Thoracic aorta (tissue), 2 donors: ENCODE data around the gene NDUFA13. TPM values are rescaled to one million over a fixed set of nuclear protein-coding genes. Genes with fewer than 3 reads are reported as not detected.

ENCODE experiments used
- ATAC-seq: fragments of 150-250 bp; one replicate; pipeline ENCODE4 v1.8.0; 2017; ENCODE audit warnings: low read depth; ENCODE audit not compliant: insufficient number of reproducible peaks, low FRiP score
- DNase-seq: peaks from one replicate; pipeline ENCODE4 v3.0.0-alpha.2; 2020; ENCODE audit warnings: low spot score
- H3K27ac ChIP-seq, 2 donors: fragments of 200-600 bp; sonication (generic); 1 replicate in 1 of 2; 2 replicates in 1 of 2; pipeline ENCODE4 v1.5.1; 2016; ENCODE audit warnings: mild to moderate bottlenecking in 2 of 2, moderate library complexity in 2 of 2
- H3K27me3 ChIP-seq: fragments of 200-600 bp; sonication (generic); replicated peaks from 2 replicates; pipeline ENCODE4 v1.6.0; 2016; ENCODE audit warnings: mild to moderate bottlenecking; ENCODE audit not compliant: insufficient read depth
- H3K36me3 ChIP-seq: fragments of 200-600 bp; sonication (generic); one replicate; pipeline ENCODE4 v1.5.1; 2016
- H3K4me1 ChIP-seq, 2 donors: fragments of 200-600 bp; sonication (generic); 1 replicate in 1 of 2; 2 replicates in 1 of 2; pipeline versions ENCODE4 v1.5.1 to v1.6.0; 2016; ENCODE audit warnings: low read depth in 2 of 2, mild to moderate bottlenecking in 1 of 2; ENCODE audit not compliant: control insufficient read depth in 1 of 2
- H3K4me3 ChIP-seq: fragments of 200-600 bp; sonication (generic); 2 replicates; pipeline ENCODE4 v1.5.1; 2016; ENCODE audit warnings: mild to moderate bottlenecking
- H3K9me3 ChIP-seq: fragments of 200-600 bp; sonication (generic); 2 replicates; pipeline ENCODE4 v1.5.1; 2016
- total RNA-seq, 2 donors: library from RNA; depleted of rRNA; stranded (reverse); fragments of >200 nt; gene quantifications; one replicate each; pipeline versions ENCODE4 v1.1.0 to v1.2.3, GENCODE V29; 2016
- TF ChIP-seq, protein P1 (sequence below): fragments of 200-600 bp; sonication (generic); IDR thresholded peaks from one replicate; pipeline ENCODE4 v1.5.1; 2019; ENCODE audit warnings: antibody characterized with exemption

The NDUFA13 gene
- total RNA-seq, 2 donors from 2014 or later: 15.5 to 60.8 TPM

DNA sequence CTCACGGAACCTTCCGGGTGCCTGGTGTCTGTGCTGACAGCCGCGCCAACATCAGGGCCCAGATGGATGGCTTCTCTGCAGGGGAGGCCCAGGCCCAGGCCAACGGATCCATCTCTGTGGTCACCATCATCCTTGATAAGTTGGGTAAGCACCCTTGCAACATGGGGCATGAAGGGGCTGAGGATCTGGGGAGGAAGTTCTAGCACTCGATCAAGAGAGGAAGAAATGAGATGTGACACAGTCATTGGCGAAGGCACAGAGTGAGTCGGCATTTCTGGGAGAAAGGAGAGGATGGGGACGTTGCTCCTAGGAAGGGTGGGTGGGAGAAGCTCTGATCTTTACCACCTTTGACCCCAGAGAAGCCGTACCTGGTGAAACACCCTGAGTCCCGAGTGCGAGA, 26.5 kb downstream of the NDUFA13 start:
- TF ChIP-seq, protein P1, sequence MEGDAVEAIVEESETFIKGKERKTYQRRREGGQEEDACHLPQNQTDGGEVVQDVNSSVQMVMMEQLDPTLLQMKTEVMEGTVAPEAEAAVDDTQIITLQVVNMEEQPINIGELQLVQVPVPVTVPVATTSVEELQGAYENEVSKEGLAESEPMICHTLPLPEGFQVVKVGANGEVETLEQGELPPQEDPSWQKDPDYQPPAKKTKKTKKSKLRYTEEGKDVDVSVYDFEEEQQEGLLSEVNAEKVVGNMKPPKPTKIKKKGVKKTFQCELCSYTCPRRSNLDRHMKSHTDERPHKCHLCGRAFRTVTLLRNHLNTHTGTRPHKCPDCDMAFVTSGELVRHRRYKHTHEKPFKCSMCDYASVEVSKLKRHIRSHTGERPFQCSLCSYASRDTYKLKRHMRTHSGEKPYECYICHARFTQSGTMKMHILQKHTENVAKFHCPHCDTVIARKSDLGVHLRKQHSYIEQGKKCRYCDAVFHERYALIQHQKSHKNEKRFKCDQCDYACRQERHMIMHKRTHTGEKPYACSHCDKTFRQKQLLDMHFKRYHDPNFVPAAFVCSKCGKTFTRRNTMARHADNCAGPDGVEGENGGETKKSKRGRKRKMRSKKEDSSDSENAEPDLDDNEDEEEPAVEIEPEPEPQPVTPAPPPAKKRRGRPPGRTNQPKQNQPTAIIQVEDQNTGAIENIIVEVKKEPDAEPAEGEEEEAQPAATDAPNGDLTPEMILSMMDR: no peak
- Histone ChIP-seq H3K4me1 (peaks cover 4 to 29% of the 10 kb centered on the region in 2 donors), H3K27me3 (no peaks in the 10 kb centered on the region), H3K27ac (no peak overlapping the region), H3K9me3 (no peaks in the 10 kb centered on the region), H3K4me3 (no peak overlapping the region), H3K36me3 (no peaks in the 10 kb centered on the region)
- DNase-seq: no peak
- ATAC-seq: no peak

DNA sequence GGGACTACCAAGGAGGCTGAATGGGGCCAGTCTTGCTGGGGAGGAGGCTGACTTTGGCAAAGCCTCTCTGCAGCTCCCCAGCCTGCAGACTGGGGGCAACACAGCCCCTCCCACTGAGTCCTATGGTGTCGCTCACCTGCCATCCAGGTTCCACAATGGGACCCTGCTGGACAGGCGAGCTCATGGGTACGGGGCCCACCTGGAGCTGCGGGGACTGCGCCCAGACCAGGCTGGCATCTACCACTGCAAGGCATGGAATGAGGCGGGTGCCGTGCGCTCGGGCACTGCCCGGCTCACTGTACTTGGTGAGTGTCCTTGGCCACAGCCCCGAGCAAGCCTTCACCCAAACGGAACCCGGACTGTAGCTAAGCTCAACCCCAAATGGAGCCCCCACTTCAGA, 27.1 kb downstream of the NDUFA13 start:
- no peak for DNase-seq
- Histone ChIP-seq H3K9me3 (no peaks in the 10 kb centered on the region), H3K27ac (no peak overlapping the region), H3K4me1 (peaks cover 3 to 23% of the 10 kb centered on the region in 2 donors), H3K36me3 (no peaks in the 10 kb centered on the region), H3K27me3 (no peaks in the 10 kb centered on the region), H3K4me3 (no peak overlapping the region)
- ATAC-seq: no peak
- TF ChIP-seq, protein P1: no peak

DNA sequence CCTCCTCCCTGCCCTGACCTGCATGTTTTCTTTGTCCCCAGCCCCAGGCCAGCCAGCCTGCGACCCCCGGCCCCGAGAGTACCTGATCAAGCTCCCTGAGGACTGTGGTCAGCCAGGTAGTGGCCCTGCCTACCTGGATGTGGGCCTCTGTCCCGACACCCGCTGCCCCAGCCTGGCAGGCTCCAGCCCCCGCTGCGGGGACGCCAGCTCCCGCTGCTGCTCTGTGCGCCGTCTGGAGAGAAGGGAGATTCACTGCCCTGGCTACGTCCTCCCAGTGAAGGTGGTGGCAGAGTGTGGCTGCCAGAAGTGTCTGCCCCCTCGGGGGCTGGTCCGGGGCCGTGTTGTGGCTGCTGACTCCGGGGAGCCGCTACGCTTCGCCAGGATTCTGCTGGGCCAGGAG, 27.6 kb downstream of the NDUFA13 start:
- Histone ChIP-seq H3K9me3 (no peaks in the 10 kb centered on the region), H3K4me3 (no peak overlapping the region), H3K27me3 (no peaks in the 10 kb centered on the region), H3K36me3 (no peaks in the 10 kb centered on the region), H3K27ac (no peak overlapping the region), H3K4me1 (peaks cover 0 to 18% of the 10 kb centered on the region in 2 donors)
- ATAC-seq (no peak), DNase-seq (no peak)
- TF ChIP-seq, protein P1: no peak

- no peak for DNase-seq
- TF ChIP-seq, protein P1: no peak
- Histone ChIP-seq H3K4me3 (no peak overlapping the region), H3K27ac (no peak overlapping the region), H3K9me3 (no peaks in the 10 kb centered on the region), H3K4me1 (peaks cover 0 to 12% of the 10 kb centered on the region in 2 donors), H3K36me3 (no peaks in the 10 kb centered on the region), H3K27me3 (no peaks in the 10 kb centered on the region)
- no peak for ATAC-seq
These were observed 28.4 kb downstream of the NDUFA13 start for GRCh38 chr19:19544257-19544953.

- Histone ChIP-seq H3K27ac (no peak overlapping the region), H3K27me3 (no peaks in the 10 kb centered on the region)
These were observed 29.0 kb downstream of the NDUFA13 start for GRCh38 chr19:19544954-19545591.

More at GRCh38 chr19:19544954-19545591, 29.0 kb downstream of the NDUFA13 start:
- Histone ChIP-seq H3K4me1 (peaks cover 0 to 9% of the 10 kb centered on the region in 2 donors), H3K4me3 (no peak overlapping the region), H3K36me3 (no peaks in the 10 kb centered on the region), H3K9me3 (no peaks in the 10 kb centered on the region)
- DNase-seq (no peak), ATAC-seq (no peak)
- TF ChIP-seq, protein P1: no peak
